Measurements from ENCODE around the gene ZG16B. TPM values are rescaled to one million over a fixed set of nuclear protein-coding genes. Genes with fewer than 3 reads are reported as not detected.

The ZG16B gene
- total RNA-seq, 1 experiment from 2014 or later: 2.3 TPM

GRCh38 chr16:2790631-2791030, 39.5 kb upstream of the ZG16B start (continued):
- no peak for TF ChIP-seq FOSL1 (IDR thresholded peaks at IDR 0.05; ENCODE audit: low read depth)
- no peak for TF ChIP-seq EGR1 (IDR thresholded peaks at IDR 0.05; ENCODE audit: low read depth)
- no peak for TF ChIP-seq ZFX (IDR thresholded peaks at IDR 0.05)
- TF ChIP-seq TCF7L2 (IDR thresholded peaks at IDR 0.05; ENCODE audit: borderline replicate concordance, extremely low read depth, insufficient read depth, insufficient read length): no peak
- no peak for TF ChIP-seq SRF (IDR thresholded peaks at IDR 0.05; ENCODE audit: low read depth)
- no peak for TF ChIP-seq EZH2phosphoT487 (IDR thresholded peaks at IDR 0.05; ENCODE audit: borderline replicate concordance)
- no peak for TF ChIP-seq SP1 (IDR thresholded peaks at IDR 0.05; ENCODE audit: low read depth)
- no peak for TF ChIP-seq ELF1 (IDR thresholded peaks at IDR 0.05; ENCODE audit: borderline replicate concordance, low read depth)
- no peak for TF ChIP-seq CBX3 (IDR thresholded peaks at IDR 0.05; ENCODE audit: low read depth)

DNA sequence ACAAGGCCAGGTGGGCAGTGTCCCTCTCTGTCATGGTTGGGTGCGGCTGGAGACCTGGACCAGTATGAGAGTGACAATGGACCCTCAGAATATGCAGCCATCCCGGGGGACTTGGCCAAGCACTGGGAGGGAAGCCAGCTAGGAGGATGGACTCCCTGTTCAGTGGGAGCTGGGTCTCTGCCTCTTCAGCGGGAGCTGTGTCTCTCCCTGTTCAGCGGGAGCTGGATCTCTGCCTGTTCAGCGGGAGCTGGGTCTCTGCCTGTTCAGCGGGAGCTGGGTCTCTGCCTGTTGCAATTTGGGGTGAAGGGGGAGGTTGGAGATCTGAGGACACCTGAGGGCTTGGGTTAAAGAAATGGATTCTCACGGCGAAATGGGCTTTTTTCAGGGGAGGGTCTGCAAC, 38.9 kb upstream of the ZG16B start:
- no peak for ATAC-seq
- no peak overlapping the region for H3K4me2 ChIP-seq (ENCODE audit: low read length)

More for the DNA sequence above, 38.9 kb upstream of the ZG16B start:
- intact Hi-C loops (cut with micrococcal nuclease): no loop called here
- ChIA-PET POLR2A (no interaction called here), CTCF (no interaction called here), RAD21 (ENCODE audit: low non-redundant PET in 1 of 2, low total read pairs in 2 of 2, uncharacterized antibody in 2 of 2, unreplicated experiment in 2 of 2) (no interaction called here)
- Histone ChIP-seq H3K27me3 (ENCODE audit: insufficient read depth, low read length) (no peaks in the 10 kb centered on the region), H3K79me2 (ENCODE audit: insufficient read depth, low read length) (no peaks in the 10 kb centered on the region), H3K9ac (ENCODE audit: low read length) (no peak overlapping the region), H2AFZ (ENCODE audit: low read depth, low read length, poor library complexity, severe bottlenecking) (no peak overlapping the region), H3K9me2 (ENCODE audit: insufficient read depth) (no peaks in the 10 kb centered on the region; the same call in 1 of the 2 replicates), H4K20me1 (ENCODE audit: insufficient read depth) (no peaks in the 10 kb centered on the region), H3K4me3 (replicated peaks in 1 of 2; ENCODE audit: low read depth in 1 of 2, low read length in 2 of 2) (no peak overlapping the region), H3K4me1 (ENCODE audit: control insufficient read depth in 1 of 2, insufficient read depth in 2 of 2, low read length in 2 of 2) (peaks cover 10 to 19% of the 10 kb centered on the region in 2 experiments), H3K27ac (ENCODE audit: low read depth, low read length) (no peak overlapping the region), H3K9me3 (ENCODE audit: control insufficient read depth in 1 of 2, insufficient read depth in 1 of 2, low read depth in 1 of 2, low read length in 2 of 2) (no peaks in the 10 kb centered on the region), H3K36me3 (ENCODE audit: control insufficient read depth in 1 of 2, insufficient read depth in 2 of 2, low read length in 2 of 2) (no peaks in the 10 kb centered on the region)
- BruUV-seq (replicated peaks): no TSS peak
- no peak for DNase-seq (ENCODE audit: low read depth, low spot score)
- TF ChIP-seq SRF (IDR thresholded peaks at IDR 0.05; ENCODE audit: low read depth): no peak
- TF ChIP-seq EZH2phosphoT487 (IDR thresholded peaks at IDR 0.05; ENCODE audit: borderline replicate concordance): no peak
- no peak for TF ChIP-seq EZH2 (IDR thresholded peaks at IDR 0.05)
- no peak for TF ChIP-seq SIN3A (IDR thresholded peaks at IDR 0.05; ENCODE audit: low read depth)
- TF ChIP-seq CBX3 (IDR thresholded peaks at IDR 0.05; ENCODE audit: low read depth): no peak
- no peak for TF ChIP-seq SP1 (IDR thresholded peaks at IDR 0.05; ENCODE audit: low read depth)
- no peak for TF ChIP-seq FOSL1 (IDR thresholded peaks at IDR 0.05; ENCODE audit: low read depth)
- TF ChIP-seq JUND (IDR thresholded peaks at IDR 0.05): no peak
- TF ChIP-seq RAD21 (IDR thresholded peaks at IDR 0.05; ENCODE audit: low read depth): no peak
- TF ChIP-seq ZFX (IDR thresholded peaks at IDR 0.05): no peak
